ENCODE results near the gene EYS.

EYS gene

GRCh38 chr6:65202738-65203137, 504.3 kb downstream of the EYS start:
- no peak overlapping the region for H3K27ac ChIP-seq

GRCh38 chr6:65199683-65200082, 507.3 kb downstream of the EYS start:
- Histone ChIP-seq H3K9me3 (ENCODE audit: control insufficient read depth, low read length) (no peaks in the 10 kb centered on the region), H3K36me3 (ENCODE audit: control insufficient read depth, insufficient read depth, low read length) (no peaks in the 10 kb centered on the region), H3K4me2 (ENCODE audit: low read length) (no peak overlapping the region), H3K79me2 (no peaks in the 10 kb centered on the region), H3K4me3 (ENCODE audit: low read depth, low read length) (no peak overlapping the region), H3K4me1 (no peaks in the 10 kb centered on the region), H3K27ac (no peak overlapping the region), H2AFZ (no peak overlapping the region), H3K9ac (no peak overlapping the region), H3K27me3 (ENCODE audit: control insufficient read depth, insufficient read depth, low read length) (no peaks in the 10 kb centered on the region)
- TF ChIP-seq, protein P1, sequence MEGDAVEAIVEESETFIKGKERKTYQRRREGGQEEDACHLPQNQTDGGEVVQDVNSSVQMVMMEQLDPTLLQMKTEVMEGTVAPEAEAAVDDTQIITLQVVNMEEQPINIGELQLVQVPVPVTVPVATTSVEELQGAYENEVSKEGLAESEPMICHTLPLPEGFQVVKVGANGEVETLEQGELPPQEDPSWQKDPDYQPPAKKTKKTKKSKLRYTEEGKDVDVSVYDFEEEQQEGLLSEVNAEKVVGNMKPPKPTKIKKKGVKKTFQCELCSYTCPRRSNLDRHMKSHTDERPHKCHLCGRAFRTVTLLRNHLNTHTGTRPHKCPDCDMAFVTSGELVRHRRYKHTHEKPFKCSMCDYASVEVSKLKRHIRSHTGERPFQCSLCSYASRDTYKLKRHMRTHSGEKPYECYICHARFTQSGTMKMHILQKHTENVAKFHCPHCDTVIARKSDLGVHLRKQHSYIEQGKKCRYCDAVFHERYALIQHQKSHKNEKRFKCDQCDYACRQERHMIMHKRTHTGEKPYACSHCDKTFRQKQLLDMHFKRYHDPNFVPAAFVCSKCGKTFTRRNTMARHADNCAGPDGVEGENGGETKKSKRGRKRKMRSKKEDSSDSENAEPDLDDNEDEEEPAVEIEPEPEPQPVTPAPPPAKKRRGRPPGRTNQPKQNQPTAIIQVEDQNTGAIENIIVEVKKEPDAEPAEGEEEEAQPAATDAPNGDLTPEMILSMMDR (IDR thresholded peaks at IDR 0.05) = no peak

More at GRCh38 chr6:65202738-65203137, 504.3 kb downstream of the EYS start:
- Histone ChIP-seq H3K4me2 (ENCODE audit: low read length) (no peak overlapping the region), H3K4me3 (ENCODE audit: low read depth, low read length) (no peak overlapping the region), H3K9ac (no peak overlapping the region), H3K9me3 (ENCODE audit: control insufficient read depth, low read length) (no peaks in the 10 kb centered on the region), H3K36me3 (ENCODE audit: control insufficient read depth, insufficient read depth, low read length) (no peaks in the 10 kb centered on the region), H3K79me2 (no peaks in the 10 kb centered on the region), H3K4me1 (no peaks in the 10 kb centered on the region), H2AFZ (no peak overlapping the region), H3K27me3 (ENCODE audit: control insufficient read depth, insufficient read depth, low read length) (no peaks in the 10 kb centered on the region)
- TF ChIP-seq, protein P1 (IDR thresholded peaks at IDR 0.05) = no peak

- no peaks in the 10 kb centered on the region for H3K27me3 ChIP-seq (ENCODE audit: control insufficient read depth, insufficient read depth, low read length)
- H3K4me2 ChIP-seq (ENCODE audit: low read length) = no peak overlapping the region
- H3K4me3 ChIP-seq (ENCODE audit: low read depth, low read length) = no peak overlapping the region
- H3K79me2 ChIP-seq = no peaks in the 10 kb centered on the region
- no peak overlapping the region for H3K27ac ChIP-seq
- no peaks in the 10 kb centered on the region for H3K4me1 ChIP-seq
- H3K9me3 ChIP-seq (ENCODE audit: control insufficient read depth, low read length) = no peaks in the 10 kb centered on the region
- TF ChIP-seq, protein P1 (IDR thresholded peaks at IDR 0.05) = no peak
- no peak overlapping the region for H3K9ac ChIP-seq
- no peaks in the 10 kb centered on the region for H3K36me3 ChIP-seq (ENCODE audit: control insufficient read depth, insufficient read depth, low read length)
- H2AFZ ChIP-seq = no peak overlapping the region
Measured at GRCh38 chr6:65199121-65199520, 507.9 kb downstream of the EYS start.

DNA sequence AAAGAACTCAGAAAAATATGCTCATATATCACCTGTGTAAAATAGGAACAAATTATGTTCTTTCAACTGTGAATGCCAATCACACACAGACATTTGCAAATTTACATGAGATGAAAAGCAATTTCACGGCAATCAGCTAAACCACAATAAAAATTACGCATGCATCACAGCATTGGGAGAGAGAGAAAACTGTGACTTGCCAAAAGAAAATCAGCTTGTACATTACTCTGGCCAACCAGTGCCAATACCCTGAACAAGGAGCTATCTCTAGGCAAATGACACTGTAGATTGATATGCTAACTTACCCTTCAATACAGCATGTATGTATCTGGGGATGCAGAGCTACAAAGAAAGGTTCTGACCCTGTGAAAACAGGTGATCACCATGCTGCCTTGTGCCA, 515.6 kb downstream of the EYS start:
- TF ChIP-seq, protein P1 (IDR thresholded peaks at IDR 0.05) = no peak
- Histone ChIP-seq H3K4me3 (ENCODE audit: low read depth, low read length) (no peak overlapping the region), H2AFZ (no peak overlapping the region), H3K27ac (no peak overlapping the region), H3K27me3 (ENCODE audit: control insufficient read depth, insufficient read depth, low read length) (no peaks in the 10 kb centered on the region), H3K4me1 (no peaks in the 10 kb centered on the region), H3K79me2 (no peaks in the 10 kb centered on the region), H3K9me3 (ENCODE audit: control insufficient read depth, low read length) (no peaks in the 10 kb centered on the region), H3K9ac (no peak overlapping the region), H3K36me3 (ENCODE audit: control insufficient read depth, insufficient read depth, low read length) (no peaks in the 10 kb centered on the region), H3K4me2 (ENCODE audit: low read length) (no peak overlapping the region)

- Histone ChIP-seq H3K27me3 (ENCODE audit: control insufficient read depth, insufficient read depth, low read length) (no peaks in the 10 kb centered on the region), H3K36me3 (ENCODE audit: control insufficient read depth, insufficient read depth, low read length) (no peaks in the 10 kb centered on the region), H3K4me1 (no peaks in the 10 kb centered on the region), H3K9me3 (ENCODE audit: control insufficient read depth, low read length) (no peaks in the 10 kb centered on the region), H3K4me3 (ENCODE audit: low read depth, low read length) (no peak overlapping the region), H3K9ac (no peak overlapping the region), H3K79me2 (no peaks in the 10 kb centered on the region), H2AFZ (no peak overlapping the region), H3K27ac (no peak overlapping the region), H3K4me2 (ENCODE audit: low read length) (no peak overlapping the region)
- TF ChIP-seq, protein P1 (IDR thresholded peaks at IDR 0.05) = no peak
Measured at GRCh38 chr6:65189236-65189881, 517.7 kb downstream of the EYS start.

Data from parathyroid adenoma (tissue), 2 donors.